Measurements from ENCODE around the gene ACP7. TPM values are rescaled to one million over a fixed set of nuclear protein-coding genes. Genes with fewer than 3 reads are reported as not detected.

The ACP7 gene
- not detected in 2 replicates for total RNA-seq

GRCh38 chr19:39083983-39084731 lies at the start of gene ACP7:
Gene ACP7, plus strand, starts transcription at chr19:39084368. Its CDS starts 902 bp downstream, at chr19:39085270.
- Mint-ChIP-seq H3K27me3 (peaks cover 53% of the 10 kb centered on the region), H3K4me3 (peak within 1 kb of the TSS; percentile 20), H3K36me3 (ENCODE audit: low read depth) (no peaks in the 10 kb centered on the region), H3K27ac (no peak within 1 kb of the TSS), H3K9me3 (no peaks in the 10 kb centered on the region), H3K4me1 (peaks cover 11% of the 10 kb centered on the region)
- DNase-seq: peak; percentile 60
- intact Hi-C loops (cut with micrococcal nuclease): no loop called here

DNA sequence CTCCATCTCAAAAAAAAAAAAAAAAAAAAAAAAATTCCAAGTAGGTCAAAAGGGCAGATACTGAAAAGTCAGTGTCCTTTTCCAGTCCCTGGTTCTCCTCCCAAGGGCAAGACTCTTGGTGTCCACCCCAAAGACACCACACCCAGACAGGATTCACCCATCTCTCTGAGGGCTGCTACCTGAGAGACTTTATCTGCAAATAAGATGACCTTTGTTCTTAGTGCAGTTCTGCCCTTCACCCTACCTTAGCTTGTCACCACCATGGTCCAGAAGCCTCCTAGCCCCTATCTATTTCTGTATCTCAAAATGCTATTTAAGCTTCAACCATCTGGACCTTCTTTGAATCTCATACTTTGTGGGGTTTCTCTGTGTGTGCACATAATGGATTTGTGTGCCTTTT lies 47.6 kb upstream of the ACP7 start:
- no peak overlapping the region for H3K27ac Mint-ChIP-seq
- no peaks in the 10 kb centered on the region for H3K4me1 Mint-ChIP-seq
- DNase-seq: no peak
- H3K4me3 Mint-ChIP-seq: no peak overlapping the region
- no peaks in the 10 kb centered on the region for H3K36me3 Mint-ChIP-seq (ENCODE audit: low read depth)
- no peaks in the 10 kb centered on the region for H3K9me3 Mint-ChIP-seq
- intact Hi-C loops (cut with micrococcal nuclease): no loop called here
- peaks cover 27% of the 10 kb centered on the region for H3K27me3 Mint-ChIP-seq

DNA sequence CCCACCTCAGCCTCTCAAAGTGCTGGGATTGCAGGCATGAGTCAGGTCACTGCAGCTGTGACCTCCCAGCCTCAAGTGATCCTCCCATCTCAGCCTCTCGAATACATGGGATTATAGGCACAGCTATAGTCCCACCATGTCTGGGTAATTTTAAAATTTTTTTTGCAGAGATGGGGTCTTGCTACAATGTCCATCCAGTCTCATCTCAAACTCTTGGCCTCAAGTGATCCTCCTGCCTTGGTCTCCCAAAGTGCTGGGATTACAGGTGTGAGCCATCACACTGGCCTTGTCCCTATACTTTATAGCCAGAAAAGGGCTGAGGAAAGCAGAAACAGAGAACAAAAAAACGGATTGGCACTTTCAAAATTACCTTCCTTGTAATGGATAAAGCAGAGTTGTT lies 47.0 kb upstream of the ACP7 start:
- no peak for DNase-seq
- no peaks in the 10 kb centered on the region for H3K36me3 Mint-ChIP-seq (ENCODE audit: low read depth)
- intact Hi-C loops (cut with micrococcal nuclease): no loop called here
- H3K9me3 Mint-ChIP-seq: no peaks in the 10 kb centered on the region
- H3K4me1 Mint-ChIP-seq: no peaks in the 10 kb centered on the region
- no peak overlapping the region for H3K27ac Mint-ChIP-seq
- peaks cover 26% of the 10 kb centered on the region for H3K27me3 Mint-ChIP-seq
- no peak overlapping the region for H3K4me3 Mint-ChIP-seq

- Mint-ChIP-seq H3K4me1 (no peaks in the 10 kb centered on the region), H3K27me3 (peaks cover 17% of the 10 kb centered on the region), H3K9me3 (no peaks in the 10 kb centered on the region), H3K27ac (no peak overlapping the region), H3K36me3 (ENCODE audit: low read depth) (no peaks in the 10 kb centered on the region), H3K4me3 (no peak overlapping the region)
- intact Hi-C loops (cut with micrococcal nuclease): loop anchor here (2.0 kb wide), 1 partner anchor 75 kb away; no protein-coding TSS in a partner anchor
- DNase-seq: no peak
Observed at GRCh38 chr19:39038098-39038497, 46.1 kb upstream of the ACP7 start.

DNA sequence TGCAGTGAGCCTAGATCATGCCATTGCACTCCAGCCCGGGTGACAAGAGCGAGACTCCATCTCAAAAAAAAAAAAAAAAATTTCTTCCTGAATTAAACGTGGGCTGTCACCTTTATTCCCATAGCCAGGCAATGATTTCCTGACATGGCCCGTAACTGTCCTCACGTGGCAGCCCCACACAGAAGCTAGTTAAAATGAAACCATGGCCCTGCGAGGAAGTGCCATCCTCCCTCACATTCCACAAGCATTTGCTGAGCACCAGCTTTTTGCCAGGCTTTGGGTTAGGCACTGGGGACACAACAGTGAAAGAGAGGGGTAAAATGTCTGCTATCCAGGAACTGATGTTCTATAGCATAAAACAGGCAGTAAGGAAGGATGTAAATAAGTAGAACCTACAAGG lies 38.7 kb upstream of the ACP7 start:
- intact Hi-C loops (cut with micrococcal nuclease): no loop called here
- Mint-ChIP-seq H3K27ac (no peak overlapping the region), H3K4me1 (peaks cover 2% of the 10 kb centered on the region), H3K27me3 (no peaks in the 10 kb centered on the region), H3K36me3 (ENCODE audit: low read depth) (no peaks in the 10 kb centered on the region), H3K4me3 (no peak overlapping the region), H3K9me3 (peaks cover 4% of the 10 kb centered on the region)
- no peak for DNase-seq

DNA sequence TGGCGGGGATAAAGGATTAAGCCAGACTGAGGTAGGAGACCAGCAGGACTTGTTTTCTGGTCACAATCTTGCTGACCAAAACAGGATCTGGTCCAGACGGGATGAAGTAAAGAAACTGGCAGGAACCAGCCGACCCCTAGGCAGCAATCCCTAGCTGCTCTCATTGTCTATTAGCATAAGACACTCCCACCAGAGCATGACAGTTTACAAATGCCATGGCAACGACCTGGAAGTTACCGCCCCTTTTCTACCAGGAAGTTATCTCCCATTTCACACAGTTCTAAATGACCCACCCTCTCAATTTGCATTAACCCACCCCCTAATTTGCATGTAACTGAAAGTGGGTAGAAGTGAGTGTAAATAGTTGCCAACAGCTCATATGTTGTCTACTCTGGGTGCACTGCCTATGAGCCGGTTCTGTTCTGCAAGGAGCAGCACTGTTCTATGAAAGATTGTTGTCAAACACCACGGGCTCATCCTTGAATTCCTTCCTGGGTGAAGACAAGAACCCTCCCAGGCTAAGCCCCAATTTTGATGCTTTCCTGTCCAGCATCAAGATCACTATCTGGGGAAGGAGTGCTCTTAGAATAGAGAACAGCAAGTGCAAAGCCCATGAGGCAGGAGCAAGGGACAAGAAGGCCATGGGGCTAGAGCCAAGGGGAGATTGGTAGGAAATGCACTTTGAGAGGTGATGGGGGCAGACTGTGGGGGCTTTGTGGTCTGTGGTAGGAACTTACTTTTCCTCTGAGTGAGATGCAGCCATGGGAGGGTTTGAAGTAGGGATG lies 37.9 kb upstream of the ACP7 start:
- DNase-seq: no peak
- no peak overlapping the region for H3K27ac Mint-ChIP-seq
- intact Hi-C loops (cut with micrococcal nuclease): no loop called here
- no peaks in the 10 kb centered on the region for H3K27me3 Mint-ChIP-seq
- no peaks in the 10 kb centered on the region for H3K36me3 Mint-ChIP-seq (ENCODE audit: low read depth)
- H3K9me3 Mint-ChIP-seq: peaks cover 4% of the 10 kb centered on the region
- peaks cover 2% of the 10 kb centered on the region for H3K4me1 Mint-ChIP-seq
- no peak overlapping the region for H3K4me3 Mint-ChIP-seq

- no peaks in the 10 kb centered on the region for H3K27me3 Mint-ChIP-seq
- H3K4me3 Mint-ChIP-seq: no peak overlapping the region
- peaks cover 2% of the 10 kb centered on the region for H3K4me1 Mint-ChIP-seq
- H3K36me3 Mint-ChIP-seq (ENCODE audit: low read depth): no peaks in the 10 kb centered on the region
- peaks cover 4% of the 10 kb centered on the region for H3K9me3 Mint-ChIP-seq
- DNase-seq: no peak
- intact Hi-C loops (cut with micrococcal nuclease): no loop called here
- no peak overlapping the region for H3K27ac Mint-ChIP-seq
Observed at GRCh38 chr19:39047073-39047472, 37.1 kb upstream of the ACP7 start.

DNA sequence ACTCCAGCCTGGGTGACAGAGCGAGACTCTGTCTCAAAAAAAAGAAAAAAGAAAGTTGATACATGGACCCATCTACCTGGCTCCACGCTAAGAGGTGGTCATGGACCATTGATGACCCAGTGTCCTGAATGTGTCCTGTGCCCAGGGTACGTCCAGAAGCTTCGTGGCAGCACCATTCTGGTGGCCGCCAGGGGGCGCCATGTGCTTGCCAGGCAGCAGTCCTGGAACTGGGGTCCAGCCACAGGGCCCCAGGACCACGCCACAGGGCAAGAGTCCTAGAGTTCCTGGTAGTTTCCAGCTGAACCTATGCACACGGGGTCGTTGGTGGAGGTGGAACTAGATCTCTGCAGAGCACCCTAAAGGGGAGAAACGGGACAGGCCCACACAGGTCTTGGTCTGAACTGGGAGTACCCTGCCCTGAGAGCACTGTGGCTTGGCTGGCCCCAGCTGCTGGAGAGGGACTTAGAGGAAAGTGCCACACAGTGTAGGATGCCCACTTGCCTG lies 31.9 kb upstream of the ACP7 start:
- peak; percentile 89 for DNase-seq
- Mint-ChIP-seq H3K4me1 (no peaks in the 10 kb centered on the region), H3K27ac (no peak overlapping the region), H3K36me3 (ENCODE audit: low read depth) (no peaks in the 10 kb centered on the region), H3K4me3 (no peak overlapping the region), H3K27me3 (peaks cover 2% of the 10 kb centered on the region), H3K9me3 (no peaks in the 10 kb centered on the region)
- intact Hi-C loops (cut with micrococcal nuclease): no loop called here

GRCh38 chr19:39052846-39053245 lies 31.3 kb upstream of the ACP7 start:
- Mint-ChIP-seq H3K27me3 (peaks cover 2% of the 10 kb centered on the region), H3K9me3 (no peaks in the 10 kb centered on the region), H3K36me3 (ENCODE audit: low read depth) (no peaks in the 10 kb centered on the region), H3K27ac (no peak overlapping the region), H3K4me1 (no peaks in the 10 kb centered on the region), H3K4me3 (no peak overlapping the region)
- intact Hi-C loops (cut with micrococcal nuclease): no loop called here
- no peak for DNase-seq

- peak overlapping the region; percentile 51 for H3K27ac Mint-ChIP-seq
- no peak for DNase-seq
- peaks cover 2% of the 10 kb centered on the region for H3K27me3 Mint-ChIP-seq
- no peak overlapping the region for H3K4me3 Mint-ChIP-seq
- no peaks in the 10 kb centered on the region for H3K9me3 Mint-ChIP-seq
- no peaks in the 10 kb centered on the region for H3K36me3 Mint-ChIP-seq (ENCODE audit: low read depth)
- intact Hi-C loops (cut with micrococcal nuclease): no loop called here
- no peaks in the 10 kb centered on the region for H3K4me1 Mint-ChIP-seq
Observed at GRCh38 chr19:39053276-39054090, 30.7 kb upstream of the ACP7 start.

DNA sequence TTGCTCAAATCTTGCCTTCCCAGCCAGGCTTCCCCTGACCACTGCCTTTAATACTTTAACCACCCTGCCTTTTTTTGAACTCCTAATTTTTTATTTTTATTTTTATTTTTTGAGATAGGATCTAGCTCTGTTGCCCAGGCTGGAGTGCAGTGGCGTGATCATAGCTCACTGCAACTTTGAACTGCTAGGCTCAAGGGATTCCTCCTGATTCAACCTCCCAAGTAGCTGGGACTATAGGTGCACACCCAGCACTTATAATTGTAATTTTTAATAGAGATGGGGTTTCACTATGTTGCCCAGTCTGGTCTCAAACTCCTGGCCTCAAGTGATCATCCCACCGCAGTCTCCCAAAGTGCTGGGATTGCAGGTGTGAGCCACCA lies 30.1 kb upstream of the ACP7 start:
- H3K9me3 Mint-ChIP-seq: no peaks in the 10 kb centered on the region
- H3K36me3 Mint-ChIP-seq (ENCODE audit: low read depth): no peaks in the 10 kb centered on the region
- no peak overlapping the region for H3K4me3 Mint-ChIP-seq
- DNase-seq: no peak
- intact Hi-C loops (cut with micrococcal nuclease): no loop called here
- H3K27ac Mint-ChIP-seq: no peak overlapping the region
- no peaks in the 10 kb centered on the region for H3K4me1 Mint-ChIP-seq
- peaks cover 2% of the 10 kb centered on the region for H3K27me3 Mint-ChIP-seq

DNA sequence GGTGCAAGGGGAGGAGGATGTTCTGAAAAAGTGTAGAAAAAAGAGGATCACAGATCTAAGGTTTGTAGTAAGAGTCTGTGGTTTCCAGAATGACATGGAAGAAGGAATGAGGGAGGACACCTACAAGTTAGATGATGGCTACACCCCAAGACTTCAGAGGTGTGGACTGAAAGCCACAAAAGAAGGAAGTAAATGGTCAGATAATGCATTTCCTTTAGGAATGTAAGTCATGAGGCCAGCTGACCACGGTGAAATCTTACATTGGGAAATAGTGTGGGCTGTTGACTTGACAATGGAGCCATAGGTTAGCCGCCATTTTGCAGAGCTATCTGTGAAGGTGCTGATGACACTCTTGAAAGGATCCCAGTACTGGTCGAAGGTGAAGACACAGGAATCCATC lies 26.6 kb upstream of the ACP7 start:
- intact Hi-C loops (cut with micrococcal nuclease): no loop called here
- Mint-ChIP-seq H3K27me3 (peaks cover 5% of the 10 kb centered on the region), H3K27ac (no peak overlapping the region), H3K4me3 (no peak overlapping the region), H3K36me3 (ENCODE audit: low read depth) (no peaks in the 10 kb centered on the region), H3K4me1 (peaks cover 6% of the 10 kb centered on the region), H3K9me3 (no peaks in the 10 kb centered on the region)
- no peak for DNase-seq

GRCh38 chr19:39059302-39059701 lies 24.9 kb upstream of the ACP7 start:
- no peak overlapping the region for H3K4me3 Mint-ChIP-seq
- H3K36me3 Mint-ChIP-seq (ENCODE audit: low read depth): no peaks in the 10 kb centered on the region
- no peak for DNase-seq
- no peaks in the 10 kb centered on the region for H3K9me3 Mint-ChIP-seq
- peaks cover 6% of the 10 kb centered on the region for H3K4me1 Mint-ChIP-seq
- intact Hi-C loops (cut with micrococcal nuclease): no loop called here
- no peak overlapping the region for H3K27ac Mint-ChIP-seq
- H3K27me3 Mint-ChIP-seq: peaks cover 5% of the 10 kb centered on the region

- no peaks in the 10 kb centered on the region for H3K36me3 Mint-ChIP-seq (ENCODE audit: low read depth)
- peaks cover 6% of the 10 kb centered on the region for H3K4me1 Mint-ChIP-seq
- intact Hi-C loops (cut with micrococcal nuclease): no loop called here
- no peak for DNase-seq
- peaks cover 3% of the 10 kb centered on the region for H3K27me3 Mint-ChIP-seq
- H3K9me3 Mint-ChIP-seq: no peaks in the 10 kb centered on the region
- no peak overlapping the region for H3K27ac Mint-ChIP-seq
- H3K4me3 Mint-ChIP-seq: no peak overlapping the region
Observed at GRCh38 chr19:39060171-39060570, 24.0 kb upstream of the ACP7 start.
